Stimulated activated naive CD8-positive, alpha-beta T cell treated with anti-CD3 and anti-CD28 coated beads, Interleukin-15, Interleukin-2, amounts not matched to agents 100 ng/mL and 50 ng/mL, for 24 hours (primary cell): ENCODE measurements around the gene SPN.
A peak's percentile ranks its signal among the peaks of the same experiment; 100 is the strongest.
"Not testable (repeated sequence)": the region's sequence is repeated elsewhere in the genome, so short reads cannot be mapped to it uniquely, and the experiment has no call there.

Experiments used
- H3K27ac Mint-ChIP-seq: one replicate; pipeline ENCODE4 v1.8.0; 2021; ENCODE audit warnings: mild to moderate bottlenecking, mixed read lengths
- H3K27me3 Mint-ChIP-seq: one replicate; pipeline ENCODE4 v1.8.0; 2021; ENCODE audit warnings: mixed read lengths
- H3K36me3 Mint-ChIP-seq: one replicate; pipeline ENCODE4 v1.8.0; 2021; ENCODE audit warnings: low read depth, mixed read lengths
- H3K4me1 Mint-ChIP-seq: one replicate; pipeline ENCODE4 v1.8.0; 2021; ENCODE audit warnings: low read depth, mixed read lengths
- H3K4me3 Mint-ChIP-seq: one replicate; pipeline ENCODE4 v1.8.0; 2021; ENCODE audit warnings: mild to moderate bottlenecking, mixed read lengths
- H3K9me3 Mint-ChIP-seq: one replicate; pipeline ENCODE4 v1.8.0; 2021; ENCODE audit warnings: mixed read lengths

SPN gene

GRCh38 chr16:29663016-29663806, at the start of gene SPN:
Gene SPN, plus strand, starts transcription at chr16:29663247. Its CDS starts 482 bp downstream, at chr16:29663729.
- peak within 1 kb of the TSS; percentile 100 for H3K4me3 Mint-ChIP-seq
- H3K36me3 Mint-ChIP-seq, result peaks cover 36% of the 10 kb centered on the region
- peaks cover 78% of the 10 kb centered on the region for H3K4me1 Mint-ChIP-seq
- H3K27ac Mint-ChIP-seq, result peak within 1 kb of the TSS; percentile 99
- no peaks in the 10 kb centered on the region for H3K9me3 Mint-ChIP-seq
- H3K27me3 Mint-ChIP-seq, result no peaks in the 10 kb centered on the region

- Mint-ChIP-seq H3K4me1 (peaks cover 22% of the 10 kb centered on the region), H3K27ac (peak overlapping the region; percentile 99), H3K36me3 (peaks cover 22% of the 10 kb centered on the region), H3K4me3 (peak overlapping the region; percentile 94)
- not testable (repeated sequence) for H3K27me3 Mint-ChIP-seq, H3K9me3 Mint-ChIP-seq
Measured at GRCh38 chr16:29613307-29614057, 49.6 kb upstream of the SPN start.

GRCh38 chr16:29614691-29615314, 48.2 kb upstream of the SPN start:
- H3K27me3 Mint-ChIP-seq, H3K9me3 Mint-ChIP-seq, H3K27ac Mint-ChIP-seq, H3K4me3 Mint-ChIP-seq: not testable (repeated sequence)
- H3K4me1 Mint-ChIP-seq, result peaks cover 12% of the 10 kb centered on the region
- peaks cover 13% of the 10 kb centered on the region for H3K36me3 Mint-ChIP-seq

- H3K9me3 Mint-ChIP-seq, H3K4me3 Mint-ChIP-seq, H3K27ac Mint-ChIP-seq, H3K27me3 Mint-ChIP-seq: not testable (repeated sequence)
- Mint-ChIP-seq H3K36me3 (peaks cover 12% of the 10 kb centered on the region), H3K4me1 (peaks cover 12% of the 10 kb centered on the region)
Measured at GRCh38 chr16:29616127-29616526, 46.9 kb upstream of the SPN start.

- H3K27ac Mint-ChIP-seq, H3K9me3 Mint-ChIP-seq, H3K36me3 Mint-ChIP-seq, H3K4me3 Mint-ChIP-seq, H3K4me1 Mint-ChIP-seq, H3K27me3 Mint-ChIP-seq: not testable (repeated sequence)
Measured at GRCh38 chr16:29620591-29620990, 42.5 kb upstream of the SPN start.

- H3K4me1 Mint-ChIP-seq, result peaks cover 25% of the 10 kb centered on the region
- not testable (repeated sequence) for H3K4me3 Mint-ChIP-seq, H3K36me3 Mint-ChIP-seq, H3K27ac Mint-ChIP-seq, H3K9me3 Mint-ChIP-seq, H3K27me3 Mint-ChIP-seq
Measured at GRCh38 chr16:29622738-29623137, 40.3 kb upstream of the SPN start.

- not testable (repeated sequence) for H3K27me3 Mint-ChIP-seq, H3K36me3 Mint-ChIP-seq, H3K9me3 Mint-ChIP-seq, H3K4me3 Mint-ChIP-seq, H3K27ac Mint-ChIP-seq
- peaks cover 29% of the 10 kb centered on the region for H3K4me1 Mint-ChIP-seq
Measured at GRCh38 chr16:29623253-29623652, 39.8 kb upstream of the SPN start.

- peaks cover 34% of the 10 kb centered on the region for H3K4me1 Mint-ChIP-seq
- H3K4me3 Mint-ChIP-seq, H3K36me3 Mint-ChIP-seq, H3K9me3 Mint-ChIP-seq, H3K27me3 Mint-ChIP-seq, H3K27ac Mint-ChIP-seq: not testable (repeated sequence)
Measured at GRCh38 chr16:29625114-29625513, 37.9 kb upstream of the SPN start.

GRCh38 chr16:29626778-29627331, 36.2 kb upstream of the SPN start:
- peaks cover 34% of the 10 kb centered on the region for H3K4me1 Mint-ChIP-seq
- not testable (repeated sequence) for H3K36me3 Mint-ChIP-seq, H3K27me3 Mint-ChIP-seq, H3K9me3 Mint-ChIP-seq
- peak overlapping the region; percentile 90 for H3K27ac Mint-ChIP-seq
- H3K4me3 Mint-ChIP-seq, result peak overlapping the region; percentile 59

- not testable (repeated sequence) for H3K4me3 Mint-ChIP-seq, H3K9me3 Mint-ChIP-seq, H3K36me3 Mint-ChIP-seq, H3K27me3 Mint-ChIP-seq
- Mint-ChIP-seq H3K4me1 (peaks cover 34% of the 10 kb centered on the region), H3K27ac (peak overlapping the region; percentile 90)
Measured at GRCh38 chr16:29627661-29628075, 35.4 kb upstream of the SPN start.

- not testable (repeated sequence) for H3K27ac Mint-ChIP-seq, H3K36me3 Mint-ChIP-seq, H3K4me3 Mint-ChIP-seq, H3K9me3 Mint-ChIP-seq, H3K27me3 Mint-ChIP-seq
- peaks cover 32% of the 10 kb centered on the region for H3K4me1 Mint-ChIP-seq
Measured at GRCh38 chr16:29628707-29629106, 34.3 kb upstream of the SPN start.

- not testable (repeated sequence) for H3K27ac Mint-ChIP-seq, H3K27me3 Mint-ChIP-seq, H3K9me3 Mint-ChIP-seq, H3K4me3 Mint-ChIP-seq, H3K36me3 Mint-ChIP-seq
- peaks cover 31% of the 10 kb centered on the region for H3K4me1 Mint-ChIP-seq
Measured at GRCh38 chr16:29629318-29629717, 33.7 kb upstream of the SPN start.

GRCh38 chr16:29631658-29632057, 31.4 kb upstream of the SPN start:
- not testable (repeated sequence) for H3K36me3 Mint-ChIP-seq, H3K4me3 Mint-ChIP-seq, H3K27ac Mint-ChIP-seq, H3K9me3 Mint-ChIP-seq, H3K27me3 Mint-ChIP-seq
- H3K4me1 Mint-ChIP-seq, result peaks cover 19% of the 10 kb centered on the region

- not testable (repeated sequence) for H3K9me3 Mint-ChIP-seq, H3K27me3 Mint-ChIP-seq, H3K36me3 Mint-ChIP-seq, H3K4me3 Mint-ChIP-seq, H3K27ac Mint-ChIP-seq, H3K4me1 Mint-ChIP-seq
Measured at GRCh38 chr16:29635902-29636301, 27.1 kb upstream of the SPN start.

GRCh38 chr16:29636368-29636767, 26.7 kb upstream of the SPN start:
- H3K27ac Mint-ChIP-seq, result not testable (repeated sequence)

More at GRCh38 chr16:29636368-29636767, 26.7 kb upstream of the SPN start:
- H3K4me1 Mint-ChIP-seq, result peaks cover 13% of the 10 kb centered on the region
- not testable (repeated sequence) for H3K4me3 Mint-ChIP-seq, H3K9me3 Mint-ChIP-seq, H3K36me3 Mint-ChIP-seq, H3K27me3 Mint-ChIP-seq
